ENCODE data around the gene SEMA4D.

SEMA4D gene

DNA sequence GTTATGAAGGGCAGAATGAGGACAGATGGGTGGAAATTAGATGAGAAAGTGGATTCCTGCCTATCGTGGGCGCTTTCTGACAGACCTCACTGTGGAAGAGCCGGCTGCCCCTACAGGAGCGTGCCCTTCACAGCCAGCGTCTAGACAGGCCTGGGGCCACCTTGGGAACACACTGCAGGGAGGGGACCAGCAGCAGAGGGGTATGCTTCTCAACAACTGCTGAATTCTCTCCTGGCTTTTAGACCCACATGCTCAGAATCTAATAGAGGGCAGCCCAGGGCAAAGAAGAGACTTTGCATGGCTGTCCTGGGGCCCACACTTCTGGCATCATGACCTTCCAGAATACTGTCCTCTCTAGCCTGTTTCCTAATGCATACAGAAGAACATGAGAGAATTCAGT, 2.1 kb upstream of the SEMA4D start:
- H3K4me1 Mint-ChIP-seq: peaks cover 71% of the 10 kb centered on the region
- no peaks in the 10 kb centered on the region for H3K9me3 Mint-ChIP-seq

DNA sequence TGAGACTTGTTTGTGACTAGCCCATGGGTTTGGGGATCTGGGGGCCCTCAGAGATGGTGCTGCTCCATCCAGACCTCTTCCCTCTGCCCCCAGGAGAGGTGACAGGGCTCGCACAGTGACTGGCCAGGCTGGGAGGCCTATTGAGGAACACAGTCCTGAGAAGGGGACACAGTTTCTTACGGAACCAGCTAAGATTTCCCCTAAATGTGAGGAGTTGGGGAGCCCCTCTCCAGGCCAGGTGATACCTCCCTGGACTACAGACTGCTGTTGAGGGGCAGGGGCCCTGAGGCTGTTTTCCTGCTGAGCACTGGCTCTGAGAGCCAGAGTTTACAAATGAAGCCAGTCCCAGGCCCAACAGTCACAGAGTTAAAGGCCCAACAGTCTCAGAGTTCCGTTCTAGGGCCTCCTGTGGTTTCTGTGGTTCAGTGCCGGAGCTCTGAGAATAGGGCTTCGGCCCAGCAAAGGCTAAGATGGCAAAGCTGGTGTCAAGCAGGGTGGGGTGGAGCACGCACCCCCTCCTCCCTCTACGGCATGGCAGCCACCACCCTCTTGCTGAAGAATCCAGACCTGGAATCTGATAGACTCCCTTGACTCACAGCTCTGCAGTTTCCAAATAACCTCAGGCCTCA, 1.1 kb upstream of the SEMA4D start:
- peaks cover 5% of the 10 kb centered on the region for H3K36me3 Mint-ChIP-seq
- H3K4me3 Mint-ChIP-seq: peak overlapping the region; percentile 95
- H3K9me3 Mint-ChIP-seq: no peaks in the 10 kb centered on the region
- H3K27ac Mint-ChIP-seq: peak overlapping the region; percentile 89
- no peaks in the 10 kb centered on the region for H3K27me3 Mint-ChIP-seq
- H3K4me1 Mint-ChIP-seq: peaks cover 81% of the 10 kb centered on the region
- ATAC-seq: peak; percentile 74

More for the DNA sequence above, 2.1 kb upstream of the SEMA4D start:
- no peak for ATAC-seq
- Mint-ChIP-seq H3K27me3 (no peaks in the 10 kb centered on the region), H3K36me3 (no peaks in the 10 kb centered on the region), H3K4me3 (no peak overlapping the region), H3K27ac (no peak overlapping the region)

DNA sequence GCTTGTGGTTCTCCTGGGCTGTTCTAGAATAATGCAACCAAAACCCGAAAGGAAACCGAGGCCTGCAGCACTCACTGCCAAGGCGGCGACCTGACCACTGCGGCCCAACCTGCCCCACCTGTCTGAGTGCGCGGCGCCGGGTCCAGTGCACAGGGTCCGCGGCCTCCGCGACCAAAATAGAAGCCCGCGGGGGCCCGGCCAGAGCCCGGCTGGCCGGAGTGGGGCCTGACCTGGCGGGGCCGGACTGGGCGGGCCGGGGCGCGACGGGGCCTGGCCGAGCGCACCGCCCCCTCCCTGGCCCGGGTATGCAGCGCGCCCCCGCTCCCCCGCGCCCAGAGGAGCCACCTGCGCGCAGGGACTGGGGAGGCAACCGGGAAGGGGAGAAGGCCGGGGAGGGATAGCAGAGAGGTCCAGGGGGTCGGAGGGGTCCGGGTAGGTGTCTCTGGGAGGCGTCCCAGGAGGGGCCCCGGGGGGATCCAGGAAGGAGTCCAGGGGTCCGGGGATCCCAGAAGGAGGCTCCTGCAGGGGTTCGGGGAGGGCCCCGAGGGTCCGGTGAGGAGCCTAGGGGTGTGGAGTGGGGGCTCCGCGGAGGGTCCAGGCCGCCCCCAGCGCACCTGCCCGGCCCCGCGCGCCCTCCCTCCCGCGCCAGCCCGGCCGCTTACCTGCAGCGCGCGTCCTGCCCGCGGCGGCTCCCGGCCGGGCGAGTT, 503 bp downstream of the SEMA4D start:
- H3K4me3 Mint-ChIP-seq: peak overlapping the region; percentile 83
- H3K4me1 Mint-ChIP-seq: peaks cover 83% of the 10 kb centered on the region
- peak; percentile 60 for ATAC-seq
- H3K27me3 Mint-ChIP-seq: no peaks in the 10 kb centered on the region
- peaks cover 9% of the 10 kb centered on the region for H3K36me3 Mint-ChIP-seq
- H3K9me3 Mint-ChIP-seq: no peaks in the 10 kb centered on the region
- peak overlapping the region; percentile 89 for H3K27ac Mint-ChIP-seq

DNA sequence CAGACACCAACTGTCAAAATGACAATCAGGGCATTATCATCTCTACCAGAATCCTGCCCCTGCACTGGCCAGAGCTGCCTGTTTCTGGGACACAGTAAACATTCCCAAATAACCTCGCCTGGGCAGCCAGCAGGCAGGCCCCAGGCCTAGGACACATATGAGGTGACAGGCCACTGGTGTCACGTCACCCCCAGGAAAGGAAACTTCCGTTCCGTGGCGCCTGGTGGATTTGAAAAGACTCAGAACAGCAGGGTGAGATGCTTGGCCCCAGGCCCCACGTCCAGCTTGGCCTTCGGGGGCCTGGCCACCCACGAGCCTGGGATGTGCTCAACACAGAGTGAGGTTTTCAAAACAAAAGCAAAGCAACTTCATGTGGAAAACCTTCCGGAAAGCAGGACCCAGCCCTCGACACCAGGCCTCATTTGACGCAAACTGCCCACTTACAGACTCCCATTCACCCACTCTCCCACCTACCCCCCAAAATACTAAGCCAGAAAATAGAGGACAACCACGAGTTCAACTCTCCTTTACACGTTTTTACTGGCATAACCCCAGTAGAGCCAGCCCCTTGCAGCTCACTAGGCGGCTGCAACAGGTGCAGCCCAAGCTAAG, 1.2 kb downstream of the SEMA4D start:
- peaks cover 16% of the 10 kb centered on the region for H3K36me3 Mint-ChIP-seq
- peaks cover 85% of the 10 kb centered on the region for H3K4me1 Mint-ChIP-seq
- ATAC-seq: no peak
- peak overlapping the region; percentile 83 for H3K4me3 Mint-ChIP-seq
- no peaks in the 10 kb centered on the region for H3K27me3 Mint-ChIP-seq
- H3K27ac Mint-ChIP-seq: peak overlapping the region; percentile 89
- H3K9me3 Mint-ChIP-seq: no peaks in the 10 kb centered on the region

DNA sequence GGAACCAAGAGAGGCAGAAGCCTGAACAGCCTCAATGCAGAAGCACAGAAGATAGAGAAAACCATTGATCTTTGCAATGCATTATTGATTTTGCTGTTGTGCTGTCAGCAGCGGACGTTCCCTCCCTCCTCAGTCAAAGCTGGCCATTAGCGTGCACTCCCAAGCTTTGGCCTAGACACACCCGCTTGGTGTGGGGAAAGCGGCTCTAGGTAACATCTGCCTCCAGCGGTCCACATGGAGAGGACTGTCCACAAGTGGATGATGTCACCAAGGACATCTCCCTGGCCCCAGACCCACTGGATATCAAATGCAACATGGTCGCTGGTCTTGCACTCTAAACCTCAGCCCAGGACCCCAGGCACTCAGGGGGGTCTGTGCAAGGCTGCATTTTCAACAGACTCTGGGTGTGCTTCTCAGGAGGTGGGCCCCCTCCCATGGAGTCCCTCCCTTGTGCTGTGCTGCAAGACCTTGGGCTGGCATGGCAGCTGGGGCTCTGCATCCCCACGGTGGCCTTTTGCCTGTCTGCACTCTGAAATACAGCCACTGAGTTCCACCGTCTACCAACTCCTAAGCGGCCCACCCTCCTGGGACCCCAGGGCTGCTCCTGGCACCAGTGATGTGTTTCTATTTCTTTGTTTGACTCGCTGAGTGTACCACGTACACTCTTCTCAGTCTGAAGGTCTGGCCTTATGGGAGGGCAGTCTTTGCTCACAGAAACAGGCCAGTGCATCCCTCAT, 1.9 kb downstream of the SEMA4D start:
- Mint-ChIP-seq H3K36me3 (peaks cover 21% of the 10 kb centered on the region), H3K27ac (peak overlapping the region; percentile 89), H3K4me3 (peak overlapping the region; percentile 83), H3K9me3 (no peaks in the 10 kb centered on the region), H3K4me1 (peaks cover 85% of the 10 kb centered on the region), H3K27me3 (no peaks in the 10 kb centered on the region)
- no peak for ATAC-seq

DNA sequence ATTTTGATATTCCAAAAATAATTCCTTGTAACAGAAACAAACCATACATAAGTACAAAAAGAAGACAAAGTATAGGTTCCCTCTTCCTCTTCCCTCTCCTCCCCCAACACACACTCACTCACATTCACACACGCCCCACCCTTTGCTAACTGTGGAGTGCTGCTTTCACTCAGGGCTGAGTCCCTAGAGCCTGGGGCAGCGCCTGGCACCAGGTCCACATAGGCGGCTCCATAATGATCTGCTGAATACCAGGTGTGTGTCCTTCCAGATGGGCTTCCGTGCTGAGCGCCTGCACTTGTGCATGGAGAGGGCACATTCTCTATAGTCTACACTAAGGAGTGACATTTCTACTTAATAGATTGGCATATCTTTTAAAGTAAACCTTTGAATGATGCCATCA, 3.7 kb downstream of the SEMA4D start:
- Mint-ChIP-seq H3K27me3 (no peaks in the 10 kb centered on the region), H3K4me3 (peak overlapping the region; percentile 11), H3K4me1 (peaks cover 94% of the 10 kb centered on the region), H3K27ac (peak overlapping the region; percentile 23), H3K36me3 (peaks cover 25% of the 10 kb centered on the region), H3K9me3 (no peaks in the 10 kb centered on the region)
- no peak for ATAC-seq

DNA sequence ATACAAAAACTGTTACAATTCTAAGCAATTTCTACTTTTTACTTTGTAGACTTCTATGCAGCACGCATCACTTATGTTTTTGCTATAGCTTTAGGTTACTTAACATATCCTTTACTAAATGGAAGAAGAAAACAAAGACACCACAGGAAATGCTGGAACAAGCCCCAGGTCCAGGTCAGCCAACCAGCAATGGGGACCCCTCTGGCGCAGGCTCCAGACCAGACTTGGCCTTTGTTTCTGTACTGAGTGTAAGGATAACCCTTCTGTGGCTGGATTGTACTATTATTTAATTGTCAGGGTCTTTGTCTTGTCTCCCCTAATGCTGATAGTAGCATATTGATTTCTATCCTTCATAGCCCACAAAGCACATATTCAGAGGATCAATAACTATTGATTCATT, 4.2 kb downstream of the SEMA4D start:
- Mint-ChIP-seq H3K4me3 (no peak overlapping the region), H3K36me3 (peaks cover 30% of the 10 kb centered on the region), H3K9me3 (no peaks in the 10 kb centered on the region), H3K27ac (peak overlapping the region; percentile 23), H3K4me1 (peaks cover 94% of the 10 kb centered on the region), H3K27me3 (no peaks in the 10 kb centered on the region)
- no peak for ATAC-seq

DNA sequence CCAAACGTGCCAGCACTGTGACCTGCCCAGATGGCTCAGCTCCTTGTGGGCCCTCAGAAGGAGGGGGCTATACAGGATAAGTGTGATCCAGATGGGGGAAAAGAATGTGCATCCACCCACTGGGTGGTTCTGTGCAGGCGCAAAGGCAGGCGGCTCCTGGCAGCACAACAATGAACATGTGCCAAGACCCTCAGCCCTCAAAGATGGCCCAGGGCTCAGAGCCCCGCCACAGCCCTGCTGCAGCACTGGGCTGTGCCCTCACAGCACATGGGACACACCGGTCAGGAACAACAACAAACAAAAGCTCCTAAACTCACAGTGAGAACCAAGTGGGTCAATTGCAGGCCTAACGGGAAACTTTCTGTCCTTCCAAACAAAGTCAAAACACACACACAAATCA, 4.7 kb downstream of the SEMA4D start:
- H3K9me3 Mint-ChIP-seq: no peaks in the 10 kb centered on the region
- peak overlapping the region; percentile 23 for H3K27ac Mint-ChIP-seq

DNA sequence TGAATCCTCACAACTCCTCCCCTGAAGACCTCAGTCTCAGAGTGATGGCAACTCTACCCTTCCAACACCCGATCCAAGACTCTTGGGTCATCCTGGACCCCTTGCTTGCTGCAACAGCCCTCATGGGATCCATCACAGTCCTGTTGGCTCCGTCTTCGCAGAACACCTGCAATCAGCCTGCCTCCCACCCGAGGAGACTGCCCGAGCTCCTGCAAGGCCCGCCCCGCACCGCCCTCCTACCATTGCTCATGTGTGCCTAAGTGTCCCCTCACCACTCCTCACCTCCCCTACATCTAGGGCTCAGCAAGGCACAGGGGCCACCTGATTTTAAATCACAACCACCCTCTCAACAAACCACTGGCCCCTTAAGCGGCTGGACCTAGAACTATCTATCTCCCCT, 5.3 kb downstream of the SEMA4D start:
- Mint-ChIP-seq H3K4me3 (no peak overlapping the region), H3K36me3 (peaks cover 39% of the 10 kb centered on the region), H3K27me3 (no peaks in the 10 kb centered on the region)

More for the DNA sequence above, 4.7 kb downstream of the SEMA4D start:
- H3K4me3 Mint-ChIP-seq: no peak overlapping the region
- no peaks in the 10 kb centered on the region for H3K27me3 Mint-ChIP-seq
- no peak for ATAC-seq
- peaks cover 93% of the 10 kb centered on the region for H3K4me1 Mint-ChIP-seq
- H3K36me3 Mint-ChIP-seq: peaks cover 34% of the 10 kb centered on the region

DNA sequence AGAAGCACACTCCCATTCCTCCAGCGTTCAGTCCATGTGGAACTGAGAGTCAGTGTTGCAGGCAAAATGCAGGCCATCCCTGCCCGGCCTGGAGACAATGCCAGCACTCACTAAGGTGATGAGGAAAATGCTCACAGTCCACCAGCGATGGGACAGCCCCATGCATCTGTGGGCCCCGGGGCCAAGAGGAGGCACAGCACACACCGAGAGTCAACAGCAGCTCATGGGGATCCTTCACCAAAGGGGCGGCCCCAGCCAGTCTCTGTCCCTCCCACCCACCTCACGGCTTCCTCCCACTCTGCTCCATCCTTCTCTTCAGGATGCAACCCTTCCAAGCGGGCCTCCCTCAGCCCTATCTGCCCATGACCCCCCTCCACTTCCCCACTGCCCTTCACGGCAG, 6.2 kb downstream of the SEMA4D start:
- H3K27ac Mint-ChIP-seq: peak overlapping the region; percentile 52
- no peaks in the 10 kb centered on the region for H3K27me3 Mint-ChIP-seq
- H3K9me3 Mint-ChIP-seq: no peaks in the 10 kb centered on the region
- peaks cover 99% of the 10 kb centered on the region for H3K4me1 Mint-ChIP-seq
- peaks cover 44% of the 10 kb centered on the region for H3K36me3 Mint-ChIP-seq
- H3K4me3 Mint-ChIP-seq: peak overlapping the region; percentile 1
- peak; percentile 49 for ATAC-seq

More for the DNA sequence above, 5.3 kb downstream of the SEMA4D start:
- peak overlapping the region; percentile 52 for H3K27ac Mint-ChIP-seq
- no peak for ATAC-seq
- H3K9me3 Mint-ChIP-seq: no peaks in the 10 kb centered on the region
- peaks cover 95% of the 10 kb centered on the region for H3K4me1 Mint-ChIP-seq

DNA sequence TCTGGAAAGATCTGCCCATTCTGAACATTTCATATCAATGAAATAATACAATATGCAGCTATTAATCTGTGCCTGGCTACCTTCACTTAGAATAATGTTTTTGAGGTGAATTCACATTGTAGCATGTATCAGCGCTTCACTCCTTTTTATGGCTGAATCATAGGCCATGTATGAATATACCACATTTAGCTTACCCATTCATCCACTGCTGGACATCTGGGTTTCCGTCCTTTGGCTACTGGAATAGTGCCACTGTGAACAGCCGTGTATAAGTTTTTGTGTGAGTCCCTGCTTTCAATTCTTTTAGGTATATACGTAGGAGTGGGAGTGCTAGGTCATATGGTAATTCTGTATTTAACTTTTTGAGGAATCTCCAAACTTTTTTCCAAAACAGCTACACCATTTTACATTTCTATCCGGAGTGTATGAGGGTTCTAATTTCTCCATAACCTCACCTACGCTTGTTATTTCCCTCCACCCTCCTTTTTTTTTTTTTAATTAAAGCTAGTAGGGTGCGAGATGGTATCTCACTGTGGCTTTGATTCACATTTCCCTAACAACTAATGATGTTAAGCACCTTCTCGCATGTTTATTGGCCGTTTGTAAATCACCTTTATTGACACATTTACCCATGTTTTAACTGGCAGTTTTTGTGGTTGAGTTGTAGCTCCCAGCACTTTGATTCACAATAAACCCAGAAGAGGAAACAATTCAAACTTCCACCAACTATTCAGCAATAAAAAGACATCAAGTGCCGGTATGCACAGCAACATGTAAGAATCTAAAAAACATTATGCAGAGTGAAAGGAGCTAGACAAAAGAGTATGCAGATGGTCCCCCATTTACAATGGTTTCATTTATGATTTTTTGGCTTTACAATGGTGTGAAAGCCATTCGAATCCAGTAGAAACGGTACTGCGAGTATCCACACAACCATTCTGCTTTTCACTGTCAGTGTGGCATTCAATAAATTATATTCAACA, 8.1 kb downstream of the SEMA4D start:
- peak overlapping the region; percentile 52 for H3K27ac Mint-ChIP-seq
- peak; percentile 55 for ATAC-seq
- H3K36me3 Mint-ChIP-seq: peaks cover 51% of the 10 kb centered on the region
- no peak overlapping the region for H3K4me3 Mint-ChIP-seq
- H3K9me3 Mint-ChIP-seq: no peaks in the 10 kb centered on the region
- H3K4me1 Mint-ChIP-seq: peaks cover 97% of the 10 kb centered on the region
- no peaks in the 10 kb centered on the region for H3K27me3 Mint-ChIP-seq

DNA sequence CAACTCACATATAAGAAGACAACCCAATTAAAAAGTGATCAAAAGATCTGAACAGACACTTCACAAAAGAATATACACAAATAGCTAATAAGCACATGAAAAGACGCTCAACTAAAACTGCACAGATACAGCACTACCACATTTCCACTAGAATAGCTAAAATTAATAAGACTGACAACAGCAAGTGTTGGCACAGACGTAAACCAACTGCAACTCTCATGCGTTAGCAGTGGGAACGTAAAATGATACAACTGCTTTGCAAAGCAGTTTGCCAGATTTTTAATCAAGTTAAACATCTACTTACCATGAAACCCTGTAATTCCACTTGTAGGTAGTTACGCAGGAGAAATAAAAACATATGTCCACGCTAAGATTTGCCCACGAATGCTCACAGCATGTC, 9.0 kb downstream of the SEMA4D start:
- Mint-ChIP-seq H3K4me1 (peaks cover 97% of the 10 kb centered on the region), H3K36me3 (peaks cover 55% of the 10 kb centered on the region), H3K4me3 (no peak overlapping the region), H3K27ac (no peak overlapping the region), H3K27me3 (no peaks in the 10 kb centered on the region), H3K9me3 (no peaks in the 10 kb centered on the region)
- no peak for ATAC-seq

DNA sequence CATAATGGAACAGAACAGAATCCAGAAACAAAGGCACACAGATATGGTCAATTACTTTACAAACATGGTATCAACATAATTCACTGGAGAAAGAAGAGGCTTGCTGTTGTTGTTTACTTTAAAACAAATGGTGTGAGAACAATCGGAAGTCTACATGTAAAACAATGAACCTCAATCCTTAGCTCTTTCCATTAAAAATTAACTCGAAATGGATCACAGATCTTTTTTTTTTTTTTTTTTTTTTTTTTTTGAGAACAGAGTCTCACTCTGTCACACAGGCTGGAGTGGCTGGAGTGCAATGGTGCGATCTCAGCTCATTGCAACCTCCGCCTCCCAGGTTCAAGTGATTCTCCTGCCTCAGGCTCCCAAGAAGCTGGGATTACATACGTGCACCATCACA, 9.8 kb downstream of the SEMA4D start:
- H3K36me3 Mint-ChIP-seq: peaks cover 55% of the 10 kb centered on the region
- no peak overlapping the region for H3K4me3 Mint-ChIP-seq

DNA sequence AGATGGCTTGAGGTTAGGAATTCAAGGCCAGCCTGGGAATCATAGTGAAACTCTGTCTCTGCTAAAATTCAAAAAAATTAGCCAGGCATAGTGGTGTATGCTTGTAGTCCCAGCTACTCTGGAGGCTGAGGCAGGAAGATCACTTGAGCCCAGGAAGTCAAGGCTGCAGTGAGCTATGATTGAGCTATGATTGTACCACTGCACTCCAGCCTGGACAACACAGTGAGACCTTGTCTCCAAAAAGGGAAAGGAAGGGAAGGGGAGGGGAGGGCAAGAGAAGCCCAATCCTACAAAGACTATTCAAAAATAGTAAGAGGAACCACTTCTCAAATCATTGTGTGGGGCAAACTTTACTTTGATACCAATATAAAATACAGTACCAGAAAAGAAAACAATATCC, 11.2 kb downstream of the SEMA4D start:
- Mint-ChIP-seq H3K36me3 (peaks cover 43% of the 10 kb centered on the region), H3K27ac (peak overlapping the region; percentile 86), H3K27me3 (no peaks in the 10 kb centered on the region), H3K4me3 (no peak overlapping the region), H3K4me1 (peaks cover 97% of the 10 kb centered on the region), H3K9me3 (no peaks in the 10 kb centered on the region)
- ATAC-seq: no peak

More for the DNA sequence above, 9.8 kb downstream of the SEMA4D start:
- peak overlapping the region; percentile 48 for H3K27ac Mint-ChIP-seq
- no peak for ATAC-seq
- H3K27me3 Mint-ChIP-seq: no peaks in the 10 kb centered on the region
- H3K4me1 Mint-ChIP-seq: peaks cover 97% of the 10 kb centered on the region
- H3K9me3 Mint-ChIP-seq: no peaks in the 10 kb centered on the region
